ENCODE measurements around the gene GORASP1.

GORASP1 gene

DNA sequence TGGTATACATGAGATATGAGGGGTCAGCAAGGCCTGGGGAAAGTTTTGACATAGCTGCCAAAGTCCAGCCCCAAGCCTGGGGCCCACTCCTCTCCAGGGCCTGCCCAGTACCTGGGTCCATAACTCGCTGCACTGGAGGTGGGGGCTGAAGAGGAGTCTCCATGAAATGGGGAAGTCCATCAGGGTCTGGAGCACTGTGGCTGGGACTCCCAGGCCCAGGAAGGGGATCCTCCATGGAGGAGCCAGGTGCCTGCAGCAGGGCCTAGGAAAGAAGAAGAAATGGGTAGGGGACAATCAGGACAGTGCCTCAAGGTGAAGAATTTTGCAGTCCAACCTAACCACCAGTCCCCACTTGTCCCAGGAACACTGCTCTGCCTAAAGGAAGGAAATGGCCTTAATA is 8.2 kb downstream of the GORASP1 start:
- no peaks in the 10 kb centered on the region for H3K4me1 ChIP-seq
- peaks cover 3% of the 10 kb centered on the region; the same call in 1 of the 2 replicates for H3K36me3 ChIP-seq
- no peaks in the 10 kb centered on the region for H3K9me3 ChIP-seq
- TF ChIP-seq, protein P1, sequence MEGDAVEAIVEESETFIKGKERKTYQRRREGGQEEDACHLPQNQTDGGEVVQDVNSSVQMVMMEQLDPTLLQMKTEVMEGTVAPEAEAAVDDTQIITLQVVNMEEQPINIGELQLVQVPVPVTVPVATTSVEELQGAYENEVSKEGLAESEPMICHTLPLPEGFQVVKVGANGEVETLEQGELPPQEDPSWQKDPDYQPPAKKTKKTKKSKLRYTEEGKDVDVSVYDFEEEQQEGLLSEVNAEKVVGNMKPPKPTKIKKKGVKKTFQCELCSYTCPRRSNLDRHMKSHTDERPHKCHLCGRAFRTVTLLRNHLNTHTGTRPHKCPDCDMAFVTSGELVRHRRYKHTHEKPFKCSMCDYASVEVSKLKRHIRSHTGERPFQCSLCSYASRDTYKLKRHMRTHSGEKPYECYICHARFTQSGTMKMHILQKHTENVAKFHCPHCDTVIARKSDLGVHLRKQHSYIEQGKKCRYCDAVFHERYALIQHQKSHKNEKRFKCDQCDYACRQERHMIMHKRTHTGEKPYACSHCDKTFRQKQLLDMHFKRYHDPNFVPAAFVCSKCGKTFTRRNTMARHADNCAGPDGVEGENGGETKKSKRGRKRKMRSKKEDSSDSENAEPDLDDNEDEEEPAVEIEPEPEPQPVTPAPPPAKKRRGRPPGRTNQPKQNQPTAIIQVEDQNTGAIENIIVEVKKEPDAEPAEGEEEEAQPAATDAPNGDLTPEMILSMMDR (IDR thresholded peaks at IDR 0.05; ENCODE audit: low read depth, low read length), result no peak
- no peaks in the 10 kb centered on the region for H3K27me3 ChIP-seq
- H3K4me3 ChIP-seq (ENCODE audit: low read depth, low read length), result no peak overlapping the region
- no peak for DNase-seq

DNA sequence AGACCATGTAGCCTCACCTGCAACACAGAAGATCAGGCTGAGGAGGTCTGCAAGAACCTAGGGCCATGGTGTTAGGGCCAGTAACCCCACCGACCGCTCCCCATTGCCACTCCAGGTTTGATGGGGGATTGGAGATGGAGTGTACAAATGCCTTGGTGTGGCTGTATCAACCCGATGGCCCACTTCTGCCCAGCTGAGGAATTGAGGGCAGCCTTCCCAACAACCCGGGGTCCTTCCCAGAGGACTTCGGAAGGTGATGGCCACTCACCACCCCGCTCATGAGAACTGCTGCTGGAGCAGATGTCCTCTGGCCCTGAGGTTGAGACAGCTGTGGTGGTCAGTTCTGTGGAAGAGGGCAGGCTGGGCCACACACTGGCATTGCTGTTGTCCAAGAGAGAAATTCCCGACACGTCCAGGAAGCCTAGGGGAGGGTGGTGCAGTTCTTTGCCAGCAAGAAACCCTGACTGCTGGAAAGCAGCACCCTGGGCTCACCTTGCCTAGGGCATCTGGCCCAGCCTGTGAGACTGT is 8.9 kb downstream of the GORASP1 start:
- DNase-seq, result no peak
- no peaks in the 10 kb centered on the region for H3K27me3 ChIP-seq

DNA sequence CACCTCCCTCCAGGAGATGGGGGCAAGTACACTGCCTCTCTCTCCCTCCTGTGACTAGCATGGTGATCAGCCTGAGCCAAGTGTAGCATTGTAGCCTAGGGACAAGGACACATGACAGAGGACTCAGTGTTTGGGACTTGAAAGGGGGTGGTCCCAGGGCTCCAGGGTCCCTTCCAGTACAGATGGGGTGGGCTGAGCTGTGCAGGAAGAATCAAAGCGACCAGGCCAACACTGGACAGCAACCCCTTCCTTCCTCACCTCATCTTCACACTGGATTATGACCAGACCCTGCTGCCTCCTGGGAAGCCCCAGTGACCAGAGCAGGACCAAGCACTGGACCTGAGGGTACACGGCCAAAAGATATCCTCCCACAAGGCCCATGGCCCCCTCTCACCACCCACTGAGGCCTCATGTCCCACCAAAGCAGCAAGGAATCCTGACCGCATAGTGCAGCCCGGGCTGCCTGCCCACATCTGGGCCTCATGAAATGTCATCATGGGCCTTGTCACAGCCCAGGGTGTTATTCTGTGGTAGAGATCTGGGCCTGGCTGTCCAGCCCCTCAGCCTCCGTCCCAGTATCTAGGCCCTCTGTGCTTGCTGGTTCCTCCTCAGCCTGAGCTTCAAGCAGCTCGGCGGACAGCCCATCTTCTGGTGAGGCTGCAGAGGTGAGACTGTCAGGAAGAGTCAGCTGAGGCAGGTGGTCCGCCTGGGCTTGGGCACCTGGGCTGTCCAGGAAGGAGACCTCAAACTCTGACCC is 9.5 kb downstream of the GORASP1 start:
- H3K9me3 ChIP-seq, result no peaks in the 10 kb centered on the region
- DNase-seq, result no peak
- no peaks in the 10 kb centered on the region for H3K4me1 ChIP-seq
- no peaks in the 10 kb centered on the region for H3K27me3 ChIP-seq
- peaks cover 3% of the 10 kb centered on the region; the same call in 1 of the 2 replicates for H3K36me3 ChIP-seq
- TF ChIP-seq, protein P1 (IDR thresholded peaks at IDR 0.05; ENCODE audit: low read depth, low read length), result no peak
- H3K4me3 ChIP-seq (ENCODE audit: low read depth, low read length), result no peak overlapping the region

More for the DNA sequence above, 8.9 kb downstream of the GORASP1 start:
- Histone ChIP-seq H3K4me3 (ENCODE audit: low read depth, low read length) (no peak overlapping the region), H3K9me3 (no peaks in the 10 kb centered on the region), H3K36me3 (peaks cover 3% of the 10 kb centered on the region; the same call in 1 of the 2 replicates), H3K4me1 (no peaks in the 10 kb centered on the region)
- TF ChIP-seq, protein P1 (IDR thresholded peaks at IDR 0.05; ENCODE audit: low read depth, low read length), result no peak

DNA sequence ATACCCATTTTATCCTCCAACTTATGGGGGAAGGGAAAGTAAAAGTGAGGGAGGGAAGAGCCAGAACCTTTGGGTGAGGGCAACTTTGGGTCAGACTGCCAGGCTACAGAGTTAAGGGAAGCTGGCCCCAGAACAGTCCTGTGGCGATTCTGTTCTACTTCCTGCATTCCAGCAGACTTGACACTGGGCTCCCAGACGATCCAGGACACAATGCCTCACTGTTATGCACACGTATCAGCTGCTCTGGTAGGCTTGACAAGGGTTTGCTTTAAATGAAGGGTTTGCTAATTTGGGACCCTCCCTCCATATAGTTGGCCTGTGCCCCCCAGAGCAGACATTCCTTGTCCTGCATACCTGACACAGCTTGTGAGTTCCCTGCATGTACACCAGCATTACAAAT is 10.7 kb downstream of the GORASP1 start:
- no peak for DNase-seq
- TF ChIP-seq, protein P1 (IDR thresholded peaks at IDR 0.05; ENCODE audit: low read depth, low read length), result no peak
- Histone ChIP-seq H3K36me3 (peaks cover 3% of the 10 kb centered on the region; the same call in 1 of the 2 replicates), H3K27me3 (no peaks in the 10 kb centered on the region), H3K4me1 (no peaks in the 10 kb centered on the region), H3K9me3 (no peaks in the 10 kb centered on the region), H3K4me3 (ENCODE audit: low read depth, low read length) (no peak overlapping the region)

DNA sequence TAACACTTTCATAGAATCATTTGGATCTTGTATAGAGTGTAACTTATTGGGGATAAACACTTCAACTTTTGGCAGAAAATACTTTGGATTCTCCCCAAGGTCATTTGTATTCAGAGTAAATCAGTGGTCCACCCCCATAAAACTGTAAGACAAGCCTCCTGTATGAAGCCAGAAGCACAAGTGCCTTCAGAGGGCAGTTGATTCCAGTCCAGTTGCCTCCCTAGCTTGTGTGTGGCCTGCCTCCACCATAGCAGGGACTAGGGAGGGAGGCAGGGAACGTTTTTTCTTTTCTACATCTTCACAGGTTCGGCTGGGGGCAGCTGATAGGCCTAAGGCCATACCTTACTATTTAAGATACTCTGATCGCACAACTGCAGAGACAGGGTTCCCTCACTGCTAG is 11.6 kb downstream of the GORASP1 start:
- Histone ChIP-seq H3K27me3 (no peaks in the 10 kb centered on the region), H3K4me1 (no peaks in the 10 kb centered on the region), H3K36me3 (peaks cover 3% of the 10 kb centered on the region; the same call in 1 of the 2 replicates), H3K9me3 (no peaks in the 10 kb centered on the region), H3K4me3 (ENCODE audit: low read depth, low read length) (no peak overlapping the region)
- DNase-seq, result no peak
- TF ChIP-seq, protein P1 (IDR thresholded peaks at IDR 0.05; ENCODE audit: low read depth, low read length), result no peak

Data from BE2C (cell line).